ENCODE results near the gene RERE. TPM values are rescaled to one million over a fixed set of nuclear protein-coding genes. Genes with fewer than 3 reads are reported as not detected.

The RERE gene
- total RNA-seq, 1 experiment from 2014 or later: 73.4 TPM

- no peak overlapping the region for H2AFZ ChIP-seq
- no peak overlapping the region for H3K4me3 ChIP-seq
- H3K27ac ChIP-seq: no peak overlapping the region
- DNase-seq: no peak
- H3K79me2 ChIP-seq (ENCODE audit: low read depth): peaks cover 41% of the 10 kb centered on the region
- ChIA-PET POLR2A (ENCODE audit: unreplicated experiment) (interaction anchor here (0.7 kb wide), 1 partner anchor 20 kb away, joined by 4 read pairs; no protein-coding TSS in a partner anchor), CTCF (no interaction called here)
- BruUV-seq (replicated peaks): no TSS peak
- no peak overlapping the region for H3K4me2 ChIP-seq
- peaks cover 27% of the 10 kb centered on the region for H3K4me1 ChIP-seq (replicated peaks; ENCODE audit: insufficient read depth)
- no peaks in the 10 kb centered on the region for H3K36me3 ChIP-seq (ENCODE audit: low read depth)
- no peaks in the 10 kb centered on the region for H3K9me3 ChIP-seq (ENCODE audit: insufficient read depth, low read depth)
- TF ChIP-seq EZH2 (IDR thresholded peaks at IDR 0.05; ENCODE audit: low read depth): no peak
- no peak for TF ChIP-seq CTCF (conservative IDR thresholded peaks at IDR 0.05)
- H4K20me1 ChIP-seq (ENCODE audit: insufficient read depth): no peaks in the 10 kb centered on the region; the same call in 1 of the 2 replicates
- peaks cover 8% of the 10 kb centered on the region; the same call in 1 of the 2 replicates for H3F3A ChIP-seq (ENCODE audit: insufficient read depth, low read depth)
- intact Hi-C loops (cut with micrococcal nuclease; ENCODE audit: unreplicated experiment): no loop called here
- H3K27me3 ChIP-seq (ENCODE audit: insufficient read depth, low read depth): no peaks in the 10 kb centered on the region
- no peaks in the 10 kb centered on the region for H3K9me2 ChIP-seq (ENCODE audit: insufficient read depth)
These were observed 157.8 kb downstream of the RERE start for GRCh38 chr1:8659593-8659992.

- no peak for DNase-seq
- CTCF ChIA-PET: no interaction called here
- no TSS peak for BruUV-seq (replicated peaks)
- H4K20me1 ChIP-seq (ENCODE audit: insufficient read depth): no peaks in the 10 kb centered on the region
- H3K27me3 ChIP-seq (ENCODE audit: insufficient read depth, low read depth): no peaks in the 10 kb centered on the region
- no peak overlapping the region for H3K4me3 ChIP-seq
- H3K9me3 ChIP-seq (ENCODE audit: insufficient read depth, low read depth): no peaks in the 10 kb centered on the region
- no peaks in the 10 kb centered on the region for H3K36me3 ChIP-seq (ENCODE audit: low read depth)
- no peaks in the 10 kb centered on the region for H3F3A ChIP-seq (ENCODE audit: insufficient read depth, low read depth)
- no peaks in the 10 kb centered on the region for H3K4me1 ChIP-seq (replicated peaks; ENCODE audit: insufficient read depth)
- peaks cover 11% of the 10 kb centered on the region; the same call in 1 of the 2 replicates for H3K79me2 ChIP-seq (ENCODE audit: low read depth)
- H3K4me2 ChIP-seq: no peak overlapping the region
- TF ChIP-seq CTCF (conservative IDR thresholded peaks at IDR 0.05) (no peak), EZH2 (IDR thresholded peaks at IDR 0.05; ENCODE audit: low read depth) (no peak)
- intact Hi-C loops (cut with micrococcal nuclease; ENCODE audit: unreplicated experiment): no loop called here
- no peaks in the 10 kb centered on the region for H3K9me2 ChIP-seq (ENCODE audit: insufficient read depth)
- POLR2A ChIA-PET (ENCODE audit: unreplicated experiment): no interaction called here
- H2AFZ ChIP-seq: no peak overlapping the region
- H3K27ac ChIP-seq: no peak overlapping the region
These were observed 163.6 kb downstream of the RERE start for GRCh38 chr1:8653878-8654277.

- Histone ChIP-seq H3K27ac (no peak overlapping the region), H4K20me1 (ENCODE audit: insufficient read depth) (peaks cover 3% of the 10 kb centered on the region; the same call in 1 of the 2 replicates), H3K9me2 (ENCODE audit: insufficient read depth) (no peaks in the 10 kb centered on the region), H3K4me3 (no peak overlapping the region), H3K4me2 (no peak overlapping the region), H3F3A (ENCODE audit: insufficient read depth, low read depth) (no peaks in the 10 kb centered on the region), H3K79me2 (ENCODE audit: low read depth) (peaks cover 15% of the 10 kb centered on the region; the same call in 1 of the 2 replicates), H3K27me3 (ENCODE audit: insufficient read depth, low read depth) (no peaks in the 10 kb centered on the region), H3K9me3 (ENCODE audit: insufficient read depth, low read depth) (no peaks in the 10 kb centered on the region), H3K4me1 (replicated peaks; ENCODE audit: insufficient read depth) (no peaks in the 10 kb centered on the region), H3K36me3 (ENCODE audit: low read depth) (no peaks in the 10 kb centered on the region), H2AFZ (no peak overlapping the region)
- POLR2A ChIA-PET (ENCODE audit: unreplicated experiment): no interaction called here
- CTCF ChIA-PET: no interaction called here
- TF ChIP-seq EZH2 (IDR thresholded peaks at IDR 0.05; ENCODE audit: low read depth): no peak
- intact Hi-C loops (cut with micrococcal nuclease; ENCODE audit: unreplicated experiment): no loop called here
- BruUV-seq (replicated peaks): no TSS peak
- no peak for DNase-seq
These were observed 164.9 kb downstream of the RERE start for GRCh38 chr1:8652467-8653046.

GRCh38 chr1:8651962-8652361, 165.5 kb downstream of the RERE start:
- TF ChIP-seq EZH2 (IDR thresholded peaks at IDR 0.05; ENCODE audit: low read depth): no peak
- no peak for TF ChIP-seq CTCF (conservative IDR thresholded peaks at IDR 0.05)
- Histone ChIP-seq H2AFZ (no peak overlapping the region), H3K36me3 (ENCODE audit: low read depth) (no peaks in the 10 kb centered on the region), H3K9me2 (ENCODE audit: insufficient read depth) (no peaks in the 10 kb centered on the region), H3K27me3 (ENCODE audit: insufficient read depth, low read depth) (no peaks in the 10 kb centered on the region), H4K20me1 (ENCODE audit: insufficient read depth) (peaks cover 3% of the 10 kb centered on the region; the same call in 1 of the 2 replicates), H3K9me3 (ENCODE audit: insufficient read depth, low read depth) (no peaks in the 10 kb centered on the region), H3F3A (ENCODE audit: insufficient read depth, low read depth) (no peaks in the 10 kb centered on the region), H3K27ac (no peak overlapping the region), H3K4me1 (replicated peaks; ENCODE audit: insufficient read depth) (no peaks in the 10 kb centered on the region), H3K4me2 (no peak overlapping the region), H3K4me3 (no peak overlapping the region), H3K79me2 (ENCODE audit: low read depth) (peaks cover 15% of the 10 kb centered on the region; the same call in 1 of the 2 replicates)
- no peak for DNase-seq
- CTCF ChIA-PET: no interaction called here
- intact Hi-C loops (cut with micrococcal nuclease; ENCODE audit: unreplicated experiment): no loop called here
- BruUV-seq (replicated peaks): no TSS peak
- POLR2A ChIA-PET (ENCODE audit: unreplicated experiment): no interaction called here

Measured in PC-9 (cell line).